ENCODE data around the gene RANBP10. TPM values are rescaled to one million over a fixed set of nuclear protein-coding genes. Genes with fewer than 3 reads are reported as not detected.
A peak's percentile ranks its signal among the peaks of the same experiment; 100 is the strongest.

The RANBP10 gene
- total and polyA plus RNA-seq, 2 of the 13 experiments (the other 11 are each of a cell fraction or from before 2014, with no cell fraction given), result 9.2 to 22.7 TPM

DNA sequence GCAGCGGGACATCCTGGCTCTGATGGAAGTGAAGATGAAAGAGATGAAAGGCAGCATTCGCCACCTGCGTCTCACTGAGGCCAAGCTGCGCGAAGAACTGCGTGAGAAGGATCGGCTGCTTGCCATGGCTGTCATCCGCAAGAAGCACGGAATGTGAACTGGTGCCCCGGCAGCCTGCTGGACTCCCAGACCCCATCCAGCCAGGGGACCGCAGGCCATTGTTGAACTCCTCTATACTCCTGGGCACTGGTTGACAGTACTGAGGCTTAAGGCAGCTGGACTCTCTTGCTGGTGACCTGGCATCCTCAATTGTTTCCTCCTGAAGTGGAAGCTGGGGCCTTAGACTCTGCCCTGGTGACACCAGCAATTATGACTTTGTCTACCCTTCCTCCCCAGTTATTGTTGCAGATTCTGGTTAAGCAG is 37.0 kb upstream of the RANBP10 start (continued):
- TF ChIP-seq, protein P1, sequence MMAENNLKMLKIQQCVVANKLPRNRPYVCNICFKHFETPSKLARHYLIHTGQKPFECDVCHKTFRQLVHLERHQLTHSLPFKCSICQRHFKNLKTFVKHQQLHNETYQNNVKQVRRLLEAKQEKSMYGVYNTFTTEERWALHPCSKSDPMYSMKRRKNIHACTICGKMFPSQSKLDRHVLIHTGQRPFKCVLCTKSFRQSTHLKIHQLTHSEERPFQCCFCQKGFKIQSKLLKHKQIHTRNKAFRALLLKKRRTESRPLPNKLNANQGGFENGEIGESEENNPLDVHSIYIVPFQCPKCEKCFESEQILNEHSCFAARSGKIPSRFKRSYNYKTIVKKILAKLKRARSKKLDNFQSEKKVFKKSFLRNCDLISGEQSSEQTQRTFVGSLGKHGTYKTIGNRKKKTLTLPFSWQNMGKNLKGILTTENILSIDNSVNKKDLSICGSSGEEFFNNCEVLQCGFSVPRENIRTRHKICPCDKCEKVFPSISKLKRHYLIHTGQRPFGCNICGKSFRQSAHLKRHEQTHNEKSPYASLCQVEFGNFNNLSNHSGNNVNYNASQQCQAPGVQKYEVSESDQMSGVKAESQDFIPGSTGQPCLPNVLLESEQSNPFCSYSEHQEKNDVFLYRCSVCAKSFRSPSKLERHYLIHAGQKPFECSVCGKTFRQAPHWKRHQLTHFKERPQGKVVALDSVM (CRISPR knock-in tag; IDR thresholded peaks at IDR 0.05), result 0 out of 2 replicates have a peak, but pooled peaks have one; percentile 50
- TF ChIP-seq ZNF225 (CRISPR knock-in tag; IDR thresholded peaks at IDR 0.05), result 0 out of 2 replicates have a peak, but pooled peaks have one; percentile 2

DNA sequence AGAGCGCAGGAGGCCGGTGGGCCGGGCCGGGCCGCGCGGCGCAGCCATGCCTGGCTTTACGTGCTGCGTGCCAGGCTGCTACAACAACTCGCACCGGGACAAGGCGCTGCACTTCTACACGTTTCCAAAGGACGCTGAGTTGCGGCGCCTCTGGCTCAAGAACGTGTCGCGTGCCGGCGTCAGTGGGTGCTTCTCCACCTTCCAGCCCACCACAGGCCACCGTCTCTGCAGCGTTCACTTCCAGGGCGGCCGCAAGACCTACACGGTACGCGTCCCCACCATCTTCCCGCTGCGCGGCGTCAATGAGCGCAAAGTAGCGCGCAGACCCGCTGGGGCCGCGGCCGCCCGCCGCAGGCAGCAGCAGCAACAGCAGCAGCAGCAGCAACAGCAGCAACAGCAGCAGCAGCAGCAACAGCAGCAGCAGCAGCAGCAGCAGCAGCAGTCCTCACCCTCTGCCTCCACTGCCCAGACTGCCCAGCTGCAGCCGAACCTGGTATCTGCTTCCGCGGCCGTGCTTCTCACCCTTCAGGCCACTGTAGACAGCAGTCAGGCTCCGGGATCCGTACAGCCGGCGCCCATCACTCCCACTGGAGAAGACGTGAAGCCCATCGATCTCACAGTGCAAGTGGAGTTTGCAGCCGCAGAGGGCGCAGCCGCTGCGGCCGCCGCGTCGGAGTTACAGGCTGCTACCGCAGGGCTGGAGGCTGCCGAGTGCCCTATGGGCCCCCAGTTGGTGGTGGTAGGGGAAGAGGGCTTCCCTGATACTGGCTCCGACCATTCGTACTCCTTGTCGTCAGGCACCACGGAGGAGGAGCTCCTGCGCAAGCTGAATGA is 36.4 kb upstream of the RANBP10 start:
- intact Hi-C loops (cut with micrococcal nuclease; ENCODE audit: unreplicated experiment), result loop anchor here (1.0 kb wide), 1 partner anchor 23 kb away; no protein-coding TSS in a partner anchor
- peaks cover 41% of the 10 kb centered on the region for H3K79me2 ChIP-seq (ENCODE audit: insufficient read depth, low read length)
- ChIA-PET CTCF (ENCODE audit: low intra/inter-chr PET ratio, low total read pairs) (interaction anchor here (1.0 to 2.6 kb wide), 6 partner anchors 23 to 175 kb away, joined by 3 to 28 read pairs (median 4); no protein-coding TSS in a partner anchor), POLR2A (interaction anchor here (1.0 to 2.6 kb wide), 4 partner anchors 9 to 93 kb away, joined by 6 to 15 read pairs (median 8); partner anchors contain the start of genes RANBP10 and TSNAXIP1)
- no peaks in the 10 kb centered on the region for H3K36me3 ChIP-seq (replicated peaks in 1 of 2; ENCODE audit: control insufficient read depth in 1 of 2, insufficient read depth in 2 of 2, low read length in 2 of 2)
- H3K27ac ChIP-seq (ENCODE audit: extremely low read length, insufficient read depth, low read length), result peak overlapping the region; percentile 92
- BruUV-seq (replicated peaks), result no TSS peak
- H4K20me1 ChIP-seq (ENCODE audit: insufficient read depth, low read length), result peaks cover 23% of the 10 kb centered on the region
- peak; percentile 61 for DNase-seq (ENCODE audit: low spot score)
- H3K4me3 ChIP-seq (replicated peaks in 1 of 3; ENCODE audit: insufficient read depth in 1 of 3, low read depth in 2 of 3, low read length in 3 of 3), result peak overlapping the region; percentile 80 to 97 (median 92)
- peak overlapping the region; percentile 89 for H3K4me2 ChIP-seq (ENCODE audit: low read depth, low read length)
- peaks cover 44% of the 10 kb centered on the region for H3K4me1 ChIP-seq (ENCODE audit: insufficient read depth, low read length)
- no peaks in the 10 kb centered on the region for H3K9me3 ChIP-seq (ENCODE audit: low read length)
- in situ Hi-C loops (cut with HindIII; ENCODE audit: extremely low pct_ligation_motif_present, low pct_unique_long_range_greater_than_20kb), result no loop called here
- 1% methylated on average over 55 of the region's 67 CpGs for WGBS (ENCODE audit: low lambda C conversion rate)
- H3K9ac ChIP-seq (ENCODE audit: insufficient read depth, low read depth, low read length), result peak overlapping the region; percentile 93
- peak; percentile 37 for ATAC-seq
- H2AFZ ChIP-seq (ENCODE audit: low read length), result no peak overlapping the region
- H3K27me3 ChIP-seq (ENCODE audit: control insufficient read depth in 1 of 2, insufficient read depth in 2 of 2, low read length in 2 of 2), result no peaks in the 10 kb centered on the region; a peak in 1 of 5 replicates
- FAIRE-seq, result no peak
- 0 out of 2 replicates have a peak, but pooled peaks have one; percentile 29 for TF ChIP-seq FOSL1 (CRISPR knock-in tag; IDR thresholded peaks at IDR 0.05; ENCODE audit: borderline replicate concordance)
- TF ChIP-seq, protein P2, sequence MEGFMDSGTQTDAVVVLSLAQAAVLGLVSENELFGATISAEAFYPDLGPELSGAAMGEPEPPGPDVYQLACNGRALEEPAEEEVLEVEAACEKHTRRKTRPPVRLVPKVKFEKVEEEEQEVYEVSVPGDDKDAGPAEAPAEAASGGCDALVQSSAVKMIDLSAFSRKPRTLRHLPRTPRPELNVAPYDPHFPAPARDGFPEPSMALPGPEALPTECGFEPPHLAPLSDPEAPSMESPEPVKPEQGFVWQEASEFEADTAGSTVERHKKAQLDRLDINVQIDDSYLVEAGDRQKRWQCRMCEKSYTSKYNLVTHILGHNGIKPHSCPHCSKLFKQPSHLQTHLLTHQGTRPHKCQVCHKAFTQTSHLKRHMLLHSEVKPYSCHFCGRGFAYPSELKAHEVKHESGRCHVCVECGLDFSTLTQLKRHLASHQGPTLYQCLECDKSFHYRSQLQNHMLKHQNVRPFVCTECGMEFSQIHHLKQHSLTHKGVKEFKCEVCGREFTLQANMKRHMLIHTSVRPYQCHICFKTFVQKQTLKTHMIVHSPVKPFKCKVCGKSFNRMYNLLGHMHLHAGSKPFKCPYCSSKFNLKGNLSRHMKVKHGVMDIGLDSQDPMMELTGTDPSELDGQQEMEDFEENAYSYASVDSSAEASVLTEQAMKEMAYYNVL (CRISPR knock-in tag; IDR thresholded peaks at IDR 0.05; ENCODE audit: borderline replicate concordance), result peak; percentile 74
- TF ChIP-seq ERF (CRISPR knock-in tag; IDR thresholded peaks at IDR 0.05), result peak; percentile 41; the same call in 1 of the 2 replicates
- TF ChIP-seq, protein P3, sequence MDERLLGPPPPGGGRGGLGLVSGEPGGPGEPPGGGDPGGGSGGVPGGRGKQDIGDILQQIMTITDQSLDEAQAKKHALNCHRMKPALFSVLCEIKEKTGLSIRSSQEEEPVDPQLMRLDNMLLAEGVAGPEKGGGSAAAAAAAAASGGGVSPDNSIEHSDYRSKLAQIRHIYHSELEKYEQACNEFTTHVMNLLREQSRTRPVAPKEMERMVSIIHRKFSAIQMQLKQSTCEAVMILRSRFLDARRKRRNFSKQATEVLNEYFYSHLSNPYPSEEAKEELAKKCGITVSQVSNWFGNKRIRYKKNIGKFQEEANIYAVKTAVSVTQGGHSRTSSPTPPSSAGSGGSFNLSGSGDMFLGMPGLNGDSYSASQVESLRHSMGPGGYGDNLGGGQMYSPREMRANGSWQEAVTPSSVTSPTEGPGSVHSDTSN (CRISPR knock-in tag; IDR thresholded peaks at IDR 0.05), result no peak
- no peak for TF ChIP-seq MAFF (IDR thresholded peaks at IDR 0.05; ENCODE audit: low read depth, low read length)
- TF ChIP-seq ZNF432 (CRISPR knock-in tag; IDR thresholded peaks at IDR 0.05; ENCODE audit: borderline replicate concordance), result peak; percentile 27; the same call in 1 of the 2 replicates
- peak; percentile 37; the same call in 1 of the 2 replicates for TF ChIP-seq YEATS2 (CRISPR knock-in tag; IDR thresholded peaks at IDR 0.05; ENCODE audit: borderline replicate concordance)
- TF ChIP-seq ETV6 (CRISPR knock-in tag; conservative IDR thresholded peaks at IDR 0.05), result no peak; the same call in 1 of the 2 replicates
- TF ChIP-seq RFXANK (CRISPR knock-in tag; IDR thresholded peaks at IDR 0.05), result no peak
- TF ChIP-seq ZNF724P (CRISPR knock-in tag; IDR thresholded peaks at IDR 0.05; ENCODE audit: borderline replicate concordance), result no peak; the same call in 1 of the 2 replicates
- TF ChIP-seq, protein P4, sequence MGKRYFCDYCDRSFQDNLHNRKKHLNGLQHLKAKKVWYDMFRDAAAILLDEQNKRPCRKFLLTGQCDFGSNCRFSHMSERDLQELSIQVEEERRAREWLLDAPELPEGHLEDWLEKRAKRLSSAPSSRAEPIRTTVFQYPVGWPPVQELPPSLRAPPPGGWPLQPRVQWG (CRISPR knock-in tag; IDR thresholded peaks at IDR 0.05; ENCODE audit: borderline replicate concordance, low read depth), result no peak
- TF ChIP-seq, protein P5, sequence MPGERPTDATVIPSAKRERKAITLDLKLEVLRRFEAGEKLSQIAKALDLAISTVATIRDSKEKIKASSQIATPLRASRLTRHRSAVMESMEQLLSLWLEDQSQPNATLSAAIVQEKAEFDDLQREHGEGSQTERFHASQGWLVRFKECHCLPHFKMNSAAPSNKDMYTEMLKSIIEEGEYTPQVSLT (CRISPR knock-in tag; IDR thresholded peaks at IDR 0.05; ENCODE audit: borderline replicate concordance, low read depth), result no peak

All from HepG2 (cell line).